AG04450 (cell line): ENCODE data around the gene RPGRIP1L. TPM values are rescaled to one million over a fixed set of nuclear protein-coding genes. Genes with fewer than 3 reads are reported as not detected.
"Not testable (repeated sequence)": the region's sequence is repeated elsewhere in the genome, so short reads cannot be mapped to it uniquely, and the experiment has no call there.

Experiments used
- CTCF ChIA-PET: fragments of 300-600, 350-600 bp; formaldehyde crosslinking; extraction: SDS; loops from one replicate; lab custom pipeline; 2022; ENCODE audit warnings: antibody characterized with exemption, inconsistent platforms; lab: Charles Lee
- POLR2A ChIA-PET: fragments of 350-600 bp; formaldehyde crosslinking; extraction: SDS; loops from one replicate; lab custom pipeline; 2021; ENCODE audit warnings: antibody characterized with exemption, inconsistent platforms; lab: Yijun Ruan, JAX
- DNase-seq: peaks from one replicate; pipeline ENCODE4 v3.0.0-alpha.2; 2011; ENCODE audit warnings: low read depth, low spot score
- H3K27ac ChIP-seq: one replicate; pipeline ENCODE4 v1.5.1; 2012; ENCODE audit warnings: low read depth, low read length, control low read depth
- H3K27me3 ChIP-seq: one replicate; pipeline ENCODE4 v1.6.0; 2012; ENCODE audit warnings: low read length; ENCODE audit not compliant: control insufficient read depth, insufficient read depth
- H3K4me3 ChIP-seq: 2 replicates; pipeline ENCODE4 v1.5.1; 2011; ENCODE audit warnings: mild to moderate bottlenecking, low read depth, low read length, control low read depth
- H3K9me3 ChIP-seq: 2 replicates; pipeline ENCODE4 v1.5.1; 2012; ENCODE audit warnings: low read length; ENCODE audit not compliant: control insufficient read depth, insufficient read depth
- CTCF ChIP-seq: IDR thresholded peaks from 2 replicates; pipeline ENCODE4 v1.5.1; 2011; ENCODE audit warnings: low read depth, low read length, control low read depth, inconsistent platforms
- polyA plus RNA-seq: library from polyadenylated mRNA; depleted of rRNA; stranded (reverse); fragments of >200 nt; gene quantifications from 2 replicates; pipeline ENCODE4 v1.2.3, GENCODE V29; 2011

RPGRIP1L gene
- polyA plus RNA-seq, 1 experiment = 13.0 TPM

DNA sequence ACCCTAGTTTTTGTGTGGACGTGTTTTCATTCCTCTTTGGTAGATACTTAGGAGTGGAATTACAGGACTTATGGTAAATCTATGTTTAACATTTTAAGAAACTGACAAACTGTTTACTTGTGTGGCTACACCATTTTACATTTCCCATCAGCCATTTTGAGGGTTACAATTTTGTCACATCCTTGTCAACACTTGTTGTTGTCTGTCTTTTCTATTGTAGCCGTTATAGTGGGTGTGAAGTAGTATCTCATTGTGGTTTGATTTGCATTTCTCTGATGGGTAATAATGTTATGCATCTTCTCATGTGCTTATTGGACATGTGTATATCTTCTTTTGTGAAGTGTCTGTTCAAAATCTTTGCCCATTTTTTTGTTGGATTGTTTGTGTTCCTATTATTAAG is 4.8 kb upstream of the RPGRIP1L start:
- no peak for DNase-seq
- no peak for TF ChIP-seq CTCF
- no peak overlapping the region for H3K27ac ChIP-seq
- no peaks in the 10 kb centered on the region for H3K27me3 ChIP-seq
- ChIA-PET CTCF (no interaction called here), POLR2A (no interaction called here)
- H3K4me3 ChIP-seq = no peak overlapping the region
- no peaks in the 10 kb centered on the region for H3K9me3 ChIP-seq

DNA sequence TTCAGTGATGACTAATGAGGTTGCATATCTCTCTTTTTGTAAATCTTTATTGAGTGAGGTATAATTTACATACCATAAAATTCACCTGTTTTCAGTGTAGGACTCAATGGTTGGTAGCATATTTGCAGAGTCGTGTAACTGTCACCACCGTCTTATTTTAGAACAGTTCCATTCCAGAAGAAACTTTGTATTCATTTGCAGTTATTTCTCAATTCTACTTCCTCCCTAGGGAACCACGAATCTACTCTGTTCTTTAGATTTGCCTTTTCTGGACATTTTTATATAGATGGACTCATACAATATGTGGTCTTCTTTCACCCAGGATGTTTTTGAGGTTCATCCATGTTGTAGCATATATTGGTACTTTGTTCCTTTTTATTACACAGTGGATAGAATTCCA is 4.0 kb upstream of the RPGRIP1L start:
- ChIA-PET CTCF (no interaction called here), POLR2A (no interaction called here)
- no peak for TF ChIP-seq CTCF
- Histone ChIP-seq H3K9me3 (no peaks in the 10 kb centered on the region), H3K27ac (no peak overlapping the region), H3K27me3 (no peaks in the 10 kb centered on the region), H3K4me3 (no peak overlapping the region)
- no peak for DNase-seq

- TF ChIP-seq CTCF = no peak
- no peaks in the 10 kb centered on the region for H3K27me3 ChIP-seq
- peak overlapping the region; percentile 91 for H3K4me3 ChIP-seq
- ChIA-PET POLR2A (interaction anchor here (1.4 kb wide), 1 partner anchor 64 kb away, joined by 7 read pairs; no protein-coding TSS in a partner anchor), CTCF (interaction anchor here (0.6 to 1.8 kb wide), 3 partner anchors 20 to 69 kb away, joined by 3 to 5 read pairs (median 4); no protein-coding TSS in a partner anchor)
- H3K9me3 ChIP-seq = no peaks in the 10 kb centered on the region
- no peak for DNase-seq
- H3K27ac ChIP-seq = peak overlapping the region; percentile 41
Observed at GRCh38 chr16:53704445-53704813, 770 bp upstream of the RPGRIP1L start.

- H3K27me3 ChIP-seq, H3K27ac ChIP-seq, CTCF ChIA-PET, H3K9me3 ChIP-seq, DNase-seq, H3K4me3 ChIP-seq, POLR2A ChIA-PET: not testable (repeated sequence)
Observed at GRCh38 chr16:53698271-53698670, 5.4 kb downstream of the RPGRIP1L start.

- no peak overlapping the region for H3K27ac ChIP-seq
- H3K9me3 ChIP-seq = peaks cover 4% of the 10 kb centered on the region; the same call in 1 of the 2 replicates
- DNase-seq = peak; percentile 42
- H3K4me3 ChIP-seq = no peak overlapping the region
- POLR2A ChIA-PET = no interaction called here
- CTCF ChIA-PET = no interaction called here
- H3K27me3 ChIP-seq = no peaks in the 10 kb centered on the region
- TF ChIP-seq CTCF = no peak
Observed at GRCh38 chr16:53695070-53695469, 8.6 kb downstream of the RPGRIP1L start.
